HG02973 (cell line): ENCODE measurements around the gene NPR2.

ENCODE experiments used
- ATAC-seq: cut with Tn5 transposase; IDR thresholded peaks from one replicate; pipeline ENCODE4 v1.9.1; 2021; ENCODE audit warnings: moderate library complexity; ENCODE audit not compliant: unreplicated experiment

The NPR2 gene

DNA sequence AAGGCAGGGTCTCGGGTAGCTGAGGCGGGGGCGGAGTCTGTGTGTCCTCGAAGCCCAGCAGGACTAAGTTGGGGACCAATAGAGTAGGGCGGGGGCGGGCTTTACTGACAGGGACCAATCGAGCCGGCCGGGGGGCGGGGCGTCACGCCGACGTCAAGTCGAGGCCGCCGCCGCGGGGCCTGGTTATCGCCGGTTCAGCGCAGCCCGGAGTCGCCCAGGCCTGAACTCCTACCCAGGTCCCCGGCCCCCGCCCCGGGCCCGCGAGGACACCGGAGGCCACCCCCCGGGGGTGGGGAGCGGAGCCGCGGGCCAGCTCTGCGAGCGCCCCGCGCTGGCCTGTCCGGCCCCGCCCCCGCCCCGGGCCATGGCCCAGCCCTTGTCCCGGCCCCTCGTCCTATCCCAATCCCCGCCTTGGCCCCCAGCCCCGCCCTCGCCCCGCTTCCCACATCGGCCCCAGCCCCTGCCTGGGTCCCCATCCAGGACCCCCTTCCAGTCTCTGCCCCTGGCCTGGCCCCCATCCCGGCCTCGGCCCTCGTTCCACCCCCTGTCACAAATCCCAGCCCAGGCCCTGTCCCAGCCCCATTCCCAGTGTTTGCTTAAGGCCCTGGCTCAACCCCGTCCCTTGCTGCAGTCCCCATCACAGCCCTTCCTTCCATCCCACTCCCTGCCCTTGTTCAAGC is 37.8 kb downstream of the NPR2 start, which contains the start of gene TMEM8B:
Gene TMEM8B (plus strand): TSS at position 145 of the 680 bp plus-strand sequence. CDS start 220 bp downstream, at position 365.
- ATAC-seq, result peak; percentile 62

GRCh38 chr9:35829764-35830096 is 38.3 kb downstream of the NPR2 start:
- no peak for ATAC-seq

DNA sequence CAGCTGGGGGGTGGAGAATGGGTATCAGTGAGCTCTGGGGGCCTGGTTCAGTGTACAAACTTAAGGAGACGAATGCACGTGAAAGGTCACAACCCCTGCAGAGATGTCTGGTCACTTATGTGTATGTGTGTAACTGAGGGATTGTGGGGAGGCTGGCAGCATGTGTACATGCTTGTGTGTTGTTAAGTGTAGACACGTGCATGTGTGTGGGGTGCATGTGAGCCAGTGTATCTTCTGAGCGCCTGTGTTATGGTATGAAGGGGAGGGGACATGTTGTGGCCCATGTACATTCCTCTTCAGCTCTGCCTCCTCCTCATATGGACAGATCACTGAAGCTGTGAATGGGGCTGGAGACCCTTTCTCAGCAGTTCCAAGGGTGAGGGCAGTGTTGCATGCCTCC is 39.6 kb downstream of the NPR2 start:
- no peak for ATAC-seq

DNA sequence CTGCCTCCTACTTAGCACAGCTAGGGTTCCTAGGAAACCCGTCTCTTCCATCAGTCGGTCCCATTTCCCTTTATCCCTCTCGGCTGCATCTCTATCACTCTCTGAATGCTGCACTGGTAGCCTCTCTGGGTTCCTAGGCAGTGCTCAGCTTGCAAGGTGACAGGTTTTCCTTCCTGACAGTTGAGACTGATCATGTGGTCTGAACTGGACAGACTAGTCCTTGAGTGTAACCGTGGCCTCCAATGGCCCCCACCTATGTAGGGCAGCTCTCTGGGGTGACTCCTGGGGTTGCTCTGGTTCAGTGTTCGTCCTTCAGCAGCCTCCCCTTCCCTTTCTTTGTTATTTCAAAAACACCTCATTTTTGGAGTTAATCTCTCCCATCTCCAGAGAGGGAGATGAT is 41.4 kb downstream of the NPR2 start:
- no peak for ATAC-seq

DNA sequence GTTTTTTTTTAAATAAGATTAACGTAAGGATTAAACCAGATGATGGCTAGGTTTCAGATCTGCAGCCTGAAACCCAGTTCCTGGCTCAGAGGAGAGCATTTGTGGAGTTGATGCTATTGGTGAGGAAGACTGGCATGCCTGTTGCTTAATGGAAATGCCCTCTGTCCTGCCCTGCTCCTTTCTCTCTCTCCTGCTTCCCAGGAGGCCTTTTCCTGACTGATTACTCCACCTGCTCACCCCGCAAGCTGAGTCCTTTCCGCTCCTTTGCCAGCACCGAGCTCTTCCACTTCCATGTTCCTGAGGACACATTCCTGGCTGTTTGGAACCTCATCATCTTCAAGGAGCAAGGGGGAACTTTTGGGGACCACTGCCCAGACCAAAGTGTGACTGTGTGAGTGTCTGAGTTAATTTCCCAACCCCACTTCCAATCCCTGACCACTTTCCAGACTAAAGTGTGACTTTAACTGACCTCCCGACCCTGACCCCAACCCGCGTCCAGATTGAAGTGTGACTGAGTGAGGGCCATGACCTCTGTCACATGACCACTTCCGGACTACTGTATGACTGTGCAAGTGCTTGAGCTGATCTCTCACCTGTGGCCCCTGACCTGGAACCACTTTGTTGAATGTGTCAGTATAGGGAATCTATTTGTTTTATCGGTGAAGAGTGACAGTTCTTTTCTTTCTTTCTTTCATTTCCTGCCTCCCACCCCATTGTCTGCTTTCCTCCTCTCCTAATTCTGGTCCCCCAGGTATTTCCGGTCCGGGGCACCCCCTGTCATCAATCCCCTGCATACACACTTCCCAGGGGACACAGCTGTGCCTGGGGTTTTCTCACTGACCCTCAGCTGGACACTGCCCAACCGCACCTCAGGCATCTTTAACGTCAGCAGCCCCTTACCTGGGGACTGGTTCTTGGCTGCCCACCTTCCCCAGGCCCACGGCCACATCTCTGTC is 43.1 kb downstream of the NPR2 start:
- no peak for ATAC-seq

- ATAC-seq, result no peak
These were observed 43.8 kb downstream of the NPR2 start for GRCh38 chr9:35835216-35835632.

- ATAC-seq, result no peak
These were observed 44.4 kb downstream of the NPR2 start for GRCh38 chr9:35835766-35836165.

DNA sequence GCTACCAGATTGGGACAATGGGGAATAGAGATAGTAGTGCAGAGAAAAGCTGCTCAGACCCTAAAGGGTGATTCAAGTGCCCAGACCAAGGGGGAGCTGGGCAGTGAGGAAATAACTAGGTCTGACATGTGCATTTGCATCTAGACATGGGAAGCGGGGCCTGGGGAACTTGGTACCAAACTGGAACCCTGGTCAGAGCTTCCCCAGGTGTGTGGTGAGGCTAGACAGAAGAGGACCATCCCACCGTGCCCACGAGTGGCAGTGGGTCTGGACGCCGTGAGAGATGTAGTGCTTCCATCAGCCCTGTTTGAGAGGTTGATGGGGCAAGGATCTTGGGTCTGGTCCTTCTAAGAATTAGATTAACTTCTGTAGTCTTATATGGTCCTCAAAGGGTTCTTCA is 45.2 kb downstream of the NPR2 start:
- no peak for ATAC-seq

GRCh38 chr9:35839926-35840325 is 48.5 kb downstream of the NPR2 start:
- no peak for ATAC-seq

DNA sequence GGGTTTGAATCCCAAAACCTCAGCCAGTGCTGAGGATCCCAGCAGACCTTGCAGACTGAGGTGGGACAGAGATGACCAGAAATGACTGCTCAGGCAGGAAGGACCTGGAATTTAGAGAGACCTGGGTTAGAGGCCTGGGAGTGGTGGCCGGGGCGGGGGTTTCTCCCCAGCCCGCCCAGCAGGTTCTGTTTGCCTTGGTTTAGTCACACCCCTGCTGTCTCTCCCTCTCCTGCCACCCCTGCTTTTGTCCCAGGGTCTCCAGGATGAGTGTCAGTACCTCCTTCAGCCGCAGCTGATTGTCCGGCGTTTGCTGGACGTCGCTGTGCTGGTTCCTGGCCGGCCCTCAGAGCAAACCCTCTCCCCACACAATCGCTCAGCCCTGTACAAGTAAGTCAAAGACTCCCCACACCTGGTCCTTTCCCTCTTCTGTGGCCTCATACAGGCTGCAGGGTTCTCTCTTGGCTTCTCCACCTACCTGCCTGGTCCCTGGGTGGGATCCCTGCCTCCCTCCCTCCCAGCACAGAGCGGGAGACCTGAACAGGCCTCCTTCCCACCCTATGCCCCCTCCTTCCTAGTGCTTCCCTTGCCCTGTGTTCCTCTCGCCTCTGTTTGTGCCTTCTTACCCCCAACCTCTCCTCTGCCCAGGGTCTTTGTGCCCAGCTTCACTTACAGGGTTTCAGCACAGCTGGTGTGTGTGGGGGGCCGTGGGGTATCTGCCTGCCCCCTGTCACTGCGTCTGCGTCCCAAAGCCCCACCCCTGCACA is 49.7 kb downstream of the NPR2 start:
- ATAC-seq, result no peak

DNA sequence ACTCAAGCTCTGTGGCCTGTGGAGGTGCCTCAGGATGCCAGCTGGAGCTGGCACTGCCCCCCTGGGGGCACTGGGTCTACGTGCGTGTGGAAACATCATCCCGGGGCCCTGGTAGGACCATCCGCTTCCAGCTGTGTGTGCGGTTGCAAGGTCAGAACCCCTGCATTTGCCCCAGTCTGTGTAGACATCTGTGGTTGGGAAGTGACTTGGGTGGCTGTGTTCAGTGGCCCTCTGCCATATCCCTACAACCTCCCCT is 50.2 kb downstream of the NPR2 start:
- no peak for ATAC-seq

- no peak for ATAC-seq
These were observed 50.8 kb downstream of the NPR2 start for GRCh38 chr9:35842020-35842745.

DNA sequence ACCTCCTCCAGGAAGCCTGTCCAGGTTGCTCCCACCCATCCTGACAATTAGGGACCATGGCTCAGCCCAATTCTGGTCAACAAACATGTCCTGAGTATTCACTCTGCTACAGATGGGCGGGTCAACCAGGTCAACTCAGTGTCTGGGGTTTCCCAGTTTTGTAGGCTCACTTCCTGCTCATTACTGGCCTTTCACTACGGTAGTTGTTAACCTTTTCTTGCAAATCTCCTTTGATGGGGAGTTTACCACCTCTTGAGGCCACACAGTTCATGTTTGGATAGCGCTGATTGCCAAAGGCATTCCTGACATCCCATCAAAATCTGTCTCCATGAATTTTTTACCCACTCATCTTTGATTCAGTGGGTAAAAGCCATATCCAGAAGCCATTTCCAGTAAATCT is 51.4 kb downstream of the NPR2 start:
- ATAC-seq, result peak; percentile 65

DNA sequence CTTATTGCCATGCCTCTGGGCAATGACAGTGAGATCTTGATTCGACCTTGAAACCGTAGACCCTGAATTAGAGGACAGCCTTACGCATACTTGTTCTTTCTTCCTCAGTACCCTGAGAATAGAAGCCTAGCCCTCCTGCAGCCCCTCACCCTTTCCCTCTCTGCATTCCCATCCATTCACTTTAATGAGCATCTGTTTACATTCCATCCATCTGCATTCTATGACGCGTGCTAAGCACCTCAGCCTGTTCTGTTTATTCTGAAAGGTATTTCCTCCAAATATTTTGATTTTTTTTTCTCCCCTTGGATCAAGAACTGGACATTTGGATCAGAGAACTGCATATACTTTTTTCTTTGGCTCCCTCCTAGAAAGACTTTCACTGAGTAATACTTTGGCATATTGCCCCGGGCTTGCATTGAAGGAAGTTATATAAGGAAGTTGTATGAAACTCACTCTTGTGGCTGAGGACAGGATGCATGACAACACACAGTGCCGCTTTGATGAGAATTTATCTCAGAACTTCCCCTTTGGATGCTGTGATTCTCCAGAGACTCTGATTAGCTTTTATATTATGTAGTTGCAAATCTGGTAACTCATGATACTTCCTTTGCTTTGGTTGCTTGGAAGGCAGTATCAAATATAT is 53.4 kb downstream of the NPR2 start:
- no peak for ATAC-seq

DNA sequence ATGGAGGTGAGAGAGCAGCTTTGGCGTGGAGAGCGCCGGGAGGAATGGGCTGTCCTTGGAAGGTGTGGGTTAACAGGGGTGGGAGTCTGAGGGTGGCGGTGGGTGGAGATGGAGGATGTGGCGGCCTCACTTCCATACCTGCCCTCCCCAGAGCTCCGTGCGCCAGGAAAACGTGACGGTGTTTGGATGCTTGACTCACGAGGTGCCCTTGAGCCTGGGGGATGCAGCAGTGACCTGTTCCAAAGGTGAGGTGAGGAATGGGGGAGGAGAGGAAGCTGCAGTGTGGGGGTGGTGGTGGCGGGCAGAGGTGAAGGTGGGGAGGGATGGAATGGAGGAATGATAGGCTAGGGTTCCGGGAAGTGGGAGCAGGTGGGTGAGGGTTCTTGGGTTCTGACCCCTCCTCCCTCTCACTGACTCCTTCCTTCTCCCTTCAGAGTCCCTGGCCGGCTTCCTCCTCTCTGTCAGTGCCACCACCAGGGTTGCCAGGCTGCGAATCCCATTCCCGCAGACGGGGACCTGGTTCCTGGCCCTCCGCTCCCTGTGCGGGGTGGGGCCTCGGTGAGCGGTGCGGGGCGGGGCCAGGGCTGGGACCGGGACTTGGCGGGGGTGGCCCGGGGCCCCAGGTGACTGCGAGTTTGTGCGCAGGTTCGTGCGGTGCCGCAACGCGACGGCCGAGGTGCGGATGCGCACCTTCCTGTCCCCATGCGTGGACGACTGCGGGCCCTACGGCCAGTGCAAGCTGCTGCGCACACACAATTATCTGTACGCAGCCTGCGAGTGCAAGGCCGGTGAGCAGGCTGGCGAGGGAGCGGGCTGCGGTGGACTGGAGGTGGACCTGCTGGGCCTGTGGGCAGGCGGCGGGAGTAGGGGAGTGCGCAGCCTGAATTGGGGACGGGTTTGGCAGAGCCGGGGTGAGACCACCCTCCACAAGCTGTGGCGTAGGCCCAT is 54.7 kb downstream of the NPR2 start:
- no peak for ATAC-seq

- ATAC-seq, result peak; percentile 76
These were observed 56.6 kb downstream of the NPR2 start for GRCh38 chr9:35847792-35848572.

DNA sequence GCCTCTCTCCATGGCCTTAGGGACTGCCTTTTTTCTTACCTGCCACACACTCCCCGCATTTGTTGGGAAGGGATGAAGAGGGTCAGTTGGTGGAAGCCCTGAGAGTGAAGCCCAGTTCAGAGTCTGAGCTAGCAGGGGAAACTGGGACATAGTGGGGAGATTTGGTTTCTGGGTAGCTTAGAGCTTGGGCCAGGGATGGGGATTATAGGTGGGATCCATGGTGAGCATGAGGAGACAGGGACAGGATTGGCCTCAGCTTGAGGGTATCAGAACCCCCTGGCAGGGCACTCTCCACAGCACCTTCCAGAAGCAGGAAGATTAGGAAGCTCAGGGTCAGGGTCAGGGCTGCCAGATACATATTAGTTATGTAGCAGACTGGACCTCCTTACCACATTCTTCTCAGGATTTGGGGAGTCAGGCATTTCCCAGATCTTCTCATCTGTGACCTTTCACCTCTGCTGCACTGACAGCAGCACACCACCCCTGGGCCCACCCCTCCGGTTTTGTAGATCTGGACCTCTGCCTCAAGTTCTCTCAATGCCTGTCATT is 61.0 kb downstream of the NPR2 start:
- ATAC-seq, result no peak
